ENCODE data around the gene GAS7.

GAS7 gene

GRCh38 chr17:9968008-9968407 is 230.4 kb downstream of the GAS7 start:
- DNase-seq (ENCODE audit: low read depth), result no peak
- no peak overlapping the region for H3K4me3 ChIP-seq (ENCODE audit: low read length)
- no peak for TF ChIP-seq CTCF (conservative IDR thresholded peaks at IDR 0.05; ENCODE audit: low read length)

GRCh38 chr17:9959377-9959981 is 238.9 kb downstream of the GAS7 start:
- no peak overlapping the region for H3K4me3 ChIP-seq (ENCODE audit: low read length)
- DNase-seq (ENCODE audit: low read depth), result peak; percentile 45
- peak; percentile 70 for TF ChIP-seq CTCF (conservative IDR thresholded peaks at IDR 0.05; ENCODE audit: low read length)

GRCh38 chr17:9958586-9959281 is 239.7 kb downstream of the GAS7 start:
- no peak for TF ChIP-seq CTCF (conservative IDR thresholded peaks at IDR 0.05; ENCODE audit: low read length)
- no peak overlapping the region for H3K4me3 ChIP-seq (ENCODE audit: low read length)
- no peak for DNase-seq (ENCODE audit: low read depth)

GRCh38 chr17:9957244-9957643 is 241.2 kb downstream of the GAS7 start:
- no peak for DNase-seq (ENCODE audit: low read depth)
- H3K4me3 ChIP-seq (ENCODE audit: low read length), result no peak overlapping the region
- no peak for TF ChIP-seq CTCF (conservative IDR thresholded peaks at IDR 0.05; ENCODE audit: low read length)

GRCh38 chr17:9956474-9957131 is 241.8 kb downstream of the GAS7 start:
- DNase-seq (ENCODE audit: low read depth), result no peak
- H3K4me3 ChIP-seq (ENCODE audit: low read length), result no peak overlapping the region
- no peak for TF ChIP-seq CTCF (conservative IDR thresholded peaks at IDR 0.05; ENCODE audit: low read length)

GRCh38 chr17:9953492-9953891 is 244.9 kb downstream of the GAS7 start:
- no peak for DNase-seq (ENCODE audit: low read depth)
- no peak for TF ChIP-seq CTCF (conservative IDR thresholded peaks at IDR 0.05; ENCODE audit: low read length)
- no peak overlapping the region for H3K4me3 ChIP-seq (ENCODE audit: low read length)

- no peak overlapping the region for H3K4me3 ChIP-seq (ENCODE audit: low read length)
- no peak for DNase-seq (ENCODE audit: low read depth)
- TF ChIP-seq CTCF (conservative IDR thresholded peaks at IDR 0.05; ENCODE audit: low read length), result no peak
Observed at GRCh38 chr17:9951803-9952202, 246.6 kb downstream of the GAS7 start.

Data from AG10803 (cell line).